ENCODE measurements around the gene C12orf42.

Gene C12orf42

GRCh38 chr12:103336940-103337339 lies 158.8 kb downstream of the C12orf42 start:
- DNase-seq (ENCODE audit: low spot score), result no peak

GRCh38 chr12:103334466-103334865 lies 161.3 kb downstream of the C12orf42 start:
- no peak for DNase-seq (ENCODE audit: low spot score)

DNA sequence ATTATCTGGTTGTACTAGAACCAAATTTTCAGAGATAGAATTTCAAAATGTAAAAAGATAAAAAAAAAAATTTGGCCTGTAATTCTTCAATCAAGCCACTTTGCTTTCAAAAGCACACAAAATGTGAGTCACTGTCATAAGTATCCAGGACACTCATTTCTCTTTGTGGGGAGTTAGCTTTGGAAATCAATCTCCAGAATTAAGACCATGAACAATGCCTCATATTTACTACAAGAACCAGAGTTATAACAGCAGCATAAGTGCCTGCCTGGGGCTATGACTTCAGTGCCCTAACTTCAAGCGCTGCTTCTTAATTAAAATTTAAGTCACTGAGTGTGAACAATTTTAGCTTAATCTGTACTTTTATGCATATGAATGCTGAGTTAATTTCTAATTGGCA lies 162.1 kb downstream of the C12orf42 start:
- DNase-seq (ENCODE audit: low spot score), result no peak

DNA sequence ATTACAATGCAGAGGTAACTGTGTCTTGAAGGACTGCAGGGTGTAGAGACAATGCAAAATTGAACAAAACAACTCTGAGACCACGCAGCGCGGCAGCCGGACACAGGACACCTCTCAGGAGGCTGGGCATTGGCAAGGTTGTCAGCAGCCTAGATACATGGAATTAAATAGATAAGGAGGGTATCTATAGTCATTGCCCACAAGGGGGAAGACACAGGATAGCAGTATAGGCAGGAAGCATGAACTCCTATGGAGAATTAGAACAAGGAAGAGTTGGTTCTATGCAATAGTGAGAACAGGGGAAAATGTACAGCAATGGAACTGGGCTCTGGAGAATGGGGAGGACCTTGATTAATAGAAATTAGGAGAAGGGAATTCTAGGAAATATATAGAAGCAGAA lies 164.1 kb downstream of the C12orf42 start:
- no peak for DNase-seq (ENCODE audit: low spot score)

- DNase-seq (ENCODE audit: low spot score), result no peak
Measured at GRCh38 chr12:103330672-103331071, 165.1 kb downstream of the C12orf42 start.

DNA sequence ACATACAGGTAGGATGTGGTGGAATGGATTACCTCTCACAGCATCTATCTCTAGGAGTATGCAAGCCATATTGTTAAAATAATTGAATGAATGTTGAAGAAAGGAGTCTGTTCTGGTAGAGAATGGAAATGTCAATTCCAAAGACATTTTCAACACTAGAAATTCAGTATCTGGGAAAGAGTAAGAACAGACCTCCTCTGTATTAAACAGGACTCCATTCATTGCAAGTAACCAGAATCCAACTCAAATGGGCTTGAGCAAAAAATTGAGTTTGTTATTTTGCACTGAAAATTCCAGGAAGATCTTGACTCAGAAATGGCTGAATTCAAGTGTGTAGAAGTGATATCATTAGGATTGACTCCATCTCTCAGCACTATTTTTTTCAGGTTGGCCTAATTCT lies 168.1 kb downstream of the C12orf42 start:
- no peak for DNase-seq (ENCODE audit: low spot score)

GRCh38 chr12:103326190-103326589 lies 169.6 kb downstream of the C12orf42 start:
- no peak for DNase-seq (ENCODE audit: low spot score)

DNA sequence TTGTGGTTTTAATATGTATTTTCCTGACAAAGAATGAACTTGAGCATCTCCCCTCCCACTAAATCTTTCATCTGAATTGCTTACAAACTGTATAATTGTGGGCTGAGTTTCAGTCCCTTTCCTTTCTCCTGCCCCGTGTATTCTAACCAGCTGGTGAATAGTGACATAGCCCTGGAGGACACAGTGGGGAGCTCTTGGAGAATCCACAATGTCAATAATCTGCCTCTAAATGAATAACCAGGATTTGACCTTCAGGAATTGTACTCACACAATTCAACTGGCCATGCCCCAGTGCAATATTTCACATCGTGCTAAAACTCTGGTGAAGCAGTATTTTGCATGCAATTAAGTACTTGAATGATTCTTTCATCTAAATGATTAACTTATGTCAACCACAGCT lies 177.2 kb downstream of the C12orf42 start:
- DNase-seq (ENCODE audit: low spot score), result no peak

DNA sequence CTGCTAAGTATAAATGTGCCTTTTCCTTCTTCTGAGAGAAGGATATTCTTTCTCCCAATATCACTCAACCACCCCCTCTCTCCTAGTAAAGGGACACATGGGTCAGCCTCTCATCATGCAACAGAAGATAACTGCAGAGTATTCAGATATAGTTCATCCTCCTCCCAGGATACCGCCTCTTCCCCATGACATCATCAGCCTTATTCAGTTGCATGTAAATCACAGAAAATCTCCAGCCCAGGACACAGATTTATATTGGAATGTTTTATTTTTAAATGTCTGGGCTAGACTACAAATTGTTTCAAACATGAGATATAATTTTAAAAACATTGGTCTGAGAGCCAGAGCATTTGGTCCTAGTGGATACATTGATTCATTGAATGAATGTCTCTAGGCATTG lies 178.5 kb downstream of the C12orf42 start:
- DNase-seq (ENCODE audit: low spot score), result no peak

DNA sequence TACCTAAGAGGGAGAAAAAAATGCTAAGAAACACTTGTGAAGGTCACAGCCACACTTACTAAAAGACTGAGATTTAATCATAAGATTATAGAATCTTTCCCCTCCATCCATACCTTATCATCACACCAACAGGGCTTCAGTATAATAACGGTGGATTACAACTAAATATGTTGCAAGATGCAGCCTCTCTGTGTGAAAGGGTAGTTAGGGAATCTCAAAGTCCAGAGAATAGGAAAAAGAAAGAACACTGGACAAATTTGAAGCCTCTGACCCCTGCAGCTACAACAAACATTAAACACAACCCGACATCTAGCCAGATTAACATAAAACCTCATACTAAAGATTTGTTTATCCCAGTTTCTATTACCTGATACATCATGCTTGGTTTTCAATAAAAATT lies 181.0 kb downstream of the C12orf42 start:
- DNase-seq (ENCODE audit: low spot score), result no peak

- DNase-seq (ENCODE audit: low spot score), result peak; percentile 10
Measured at GRCh38 chr12:103313894-103314293, 181.9 kb downstream of the C12orf42 start.

- DNase-seq (ENCODE audit: low spot score), result no peak
Measured at GRCh38 chr12:103312742-103313354, 182.9 kb downstream of the C12orf42 start.

GRCh38 chr12:103310546-103311270 lies 185.1 kb downstream of the C12orf42 start:
- DNase-seq (ENCODE audit: low spot score), result no peak

GRCh38 chr12:103308396-103308795 lies 187.4 kb downstream of the C12orf42 start:
- DNase-seq (ENCODE audit: low spot score), result no peak

DNA sequence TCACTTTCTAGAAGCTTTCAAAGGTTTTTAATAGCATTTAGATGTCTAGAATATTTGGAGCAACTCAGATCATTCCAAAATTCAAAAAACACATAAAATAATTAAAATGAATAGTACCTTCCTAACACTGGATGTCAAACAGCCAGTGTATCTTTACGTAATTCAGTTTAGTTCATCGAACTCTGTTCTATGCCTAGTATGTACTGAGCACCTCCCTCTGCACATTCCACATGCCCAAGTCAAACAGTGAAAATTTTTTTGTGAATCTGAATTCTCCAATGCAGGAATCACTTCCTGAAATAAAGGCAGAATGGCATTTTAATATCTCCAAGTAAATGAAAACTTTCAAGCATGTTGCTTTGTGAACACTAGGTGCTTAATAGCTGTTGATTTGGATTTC lies 192.3 kb downstream of the C12orf42 start:
- no peak for DNase-seq (ENCODE audit: low spot score)

GRCh38 chr12:103301642-103302591 lies 193.9 kb downstream of the C12orf42 start:
- no peak for DNase-seq (ENCODE audit: low spot score)

DNA sequence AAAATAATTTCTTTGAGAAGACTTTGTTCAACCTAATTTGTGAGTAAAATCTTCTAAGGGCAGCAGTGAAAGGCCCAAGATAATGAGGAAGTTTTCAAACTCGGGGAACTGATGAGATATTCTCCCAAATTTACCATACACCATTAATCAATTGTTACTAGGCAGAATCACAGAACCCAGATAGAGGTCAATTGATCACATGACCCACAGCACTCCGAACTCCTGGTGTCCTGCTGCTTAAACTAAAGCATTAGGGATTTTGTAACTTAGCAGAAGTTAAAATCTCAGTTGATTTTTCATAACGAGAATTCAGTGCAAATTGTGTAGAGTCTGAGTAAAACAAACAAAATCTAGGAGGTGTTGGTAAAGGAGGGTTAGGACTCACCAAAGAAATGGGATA lies 207.8 kb downstream of the C12orf42 start:
- no peak for DNase-seq (ENCODE audit: low spot score)

DNA sequence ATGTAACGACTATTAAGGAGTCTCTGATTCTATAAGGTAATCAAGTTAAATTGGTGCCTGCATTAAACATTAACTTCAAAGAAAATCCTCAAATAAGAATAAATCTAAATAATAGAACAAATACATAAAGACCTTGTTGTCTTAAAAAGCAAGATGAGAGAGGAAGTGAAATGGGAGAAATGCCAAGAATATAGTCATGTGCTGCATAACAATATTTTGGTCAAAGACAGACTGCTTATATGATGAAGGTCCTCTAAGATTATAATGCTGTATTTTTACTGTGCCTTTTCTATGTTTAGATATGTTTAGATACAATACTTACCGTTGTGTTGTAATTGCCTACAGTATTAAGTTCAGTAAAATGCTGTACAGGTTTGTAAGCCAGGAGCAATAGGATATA lies 213.6 kb downstream of the C12orf42 start:
- DNase-seq (ENCODE audit: low spot score), result no peak

DNA sequence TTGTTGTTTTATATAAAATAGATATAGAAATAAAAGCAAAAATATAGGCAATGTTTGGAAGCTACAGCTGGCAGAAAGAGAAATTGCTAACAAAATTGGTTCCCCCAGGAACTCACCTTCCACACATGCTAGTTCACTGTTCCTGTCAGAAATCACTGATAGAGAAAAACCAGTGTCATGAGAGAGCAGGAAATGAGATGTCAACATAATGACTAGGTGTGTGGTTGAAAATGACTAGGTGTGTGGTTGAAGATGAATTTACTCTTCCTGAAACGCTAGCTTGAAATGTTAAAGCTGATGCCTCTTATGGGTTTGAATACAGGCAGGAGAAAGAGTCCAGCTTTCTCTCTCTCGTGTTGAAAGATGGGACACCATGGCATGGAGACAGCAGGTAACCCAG lies 216.3 kb downstream of the C12orf42 start:
- DNase-seq (ENCODE audit: low spot score), result peak; percentile 78

DNA sequence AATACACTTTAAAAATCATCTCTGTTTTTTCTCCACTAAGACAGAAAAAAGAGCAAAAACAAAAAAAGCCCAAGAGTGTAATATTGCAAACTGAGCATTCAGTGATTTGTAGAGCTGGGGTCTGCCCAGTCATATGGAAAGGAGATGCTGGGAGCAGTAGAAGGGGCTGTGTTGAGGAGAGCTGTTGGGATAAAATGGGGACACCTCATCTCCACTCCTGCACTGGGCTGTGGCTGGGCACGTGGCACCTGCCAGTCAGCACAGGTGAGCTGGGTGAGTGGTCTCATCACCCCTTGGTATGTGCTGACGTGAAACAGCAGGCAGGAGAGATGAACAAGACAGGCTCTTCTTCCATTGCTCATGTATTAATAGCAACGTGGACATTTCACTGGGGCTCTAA lies 217.4 kb downstream of the C12orf42 start:
- peak; percentile 1 for DNase-seq (ENCODE audit: low spot score)

DNA sequence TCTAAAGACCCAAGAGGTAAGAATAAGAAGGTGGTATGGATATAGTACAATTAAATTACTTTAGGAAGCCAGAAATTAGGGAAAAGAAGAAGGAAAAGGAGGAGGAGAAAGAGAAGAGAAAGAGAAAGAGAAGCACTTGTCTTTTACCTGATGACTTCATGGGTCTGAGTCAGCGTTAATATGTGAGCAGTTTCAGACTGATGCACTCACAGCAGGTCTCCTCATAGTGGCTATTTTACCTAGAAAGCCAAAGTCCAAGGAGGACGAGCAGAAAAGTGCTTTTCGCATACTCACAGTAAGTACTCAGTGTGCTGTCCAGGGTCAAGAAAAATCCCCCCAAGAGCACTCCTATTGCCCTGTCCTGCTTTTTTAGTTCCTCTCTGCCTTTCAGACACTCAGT lies 222.1 kb downstream of the C12orf42 start:
- no peak for DNase-seq (ENCODE audit: low spot score)

- no peak for DNase-seq (ENCODE audit: low spot score)
Measured at GRCh38 chr12:103272949-103273348, 222.8 kb downstream of the C12orf42 start.

DNA sequence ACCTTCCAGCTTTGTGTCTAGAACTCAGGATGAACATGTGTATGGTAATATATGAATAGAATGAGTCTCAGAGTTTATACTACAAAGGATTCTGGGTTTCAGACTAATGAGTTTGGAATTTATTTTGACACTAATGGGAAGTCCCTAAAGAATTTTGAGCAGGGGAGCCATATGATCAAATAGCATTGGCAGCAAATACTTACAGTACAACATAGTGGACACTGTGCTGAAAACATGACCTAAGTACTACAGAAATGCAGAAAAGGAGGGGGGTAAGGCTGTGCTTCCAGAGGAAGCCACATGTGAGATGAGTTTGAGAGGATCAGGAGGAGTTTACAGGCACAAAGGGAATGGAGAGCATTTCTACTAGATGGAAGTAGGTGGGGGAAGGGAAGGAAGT lies 225.8 kb downstream of the C12orf42 start:
- no peak for DNase-seq (ENCODE audit: low spot score)
